ENCODE data around the gene KHDC3L.
"Not testable (repeated sequence)": the region's sequence is repeated elsewhere in the genome, so short reads cannot be mapped to it uniquely, and the experiment has no call there.

Gene KHDC3L

GRCh38 chr6:73371984-73372383, 9.5 kb downstream of the KHDC3L start:
- no peak for DNase-seq

- no peak for DNase-seq
Observed at GRCh38 chr6:73372516-73372915, 10.1 kb downstream of the KHDC3L start.

DNA sequence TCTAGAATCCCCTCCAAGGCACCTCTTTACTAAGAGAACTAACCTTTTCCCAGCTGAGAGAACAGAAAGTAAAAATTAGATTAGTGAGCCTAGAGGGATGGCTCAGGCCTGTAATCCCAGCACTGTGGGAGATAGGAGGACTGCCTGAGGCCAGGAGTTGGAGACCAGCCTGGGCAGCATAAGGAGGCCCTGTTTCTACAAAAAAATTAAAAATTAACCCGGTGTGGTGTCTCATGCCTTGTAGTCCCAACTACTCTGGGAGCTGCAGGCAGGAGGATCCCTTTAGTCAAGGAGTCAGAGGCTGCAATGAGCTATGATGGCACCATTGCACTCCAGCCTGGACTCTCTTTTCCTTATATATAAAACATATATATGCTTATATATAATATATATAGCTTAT, 12.8 kb downstream of the KHDC3L start:
- no peak for DNase-seq

- DNase-seq: no peak
Observed at GRCh38 chr6:73377225-73377624, 14.8 kb downstream of the KHDC3L start.

DNA sequence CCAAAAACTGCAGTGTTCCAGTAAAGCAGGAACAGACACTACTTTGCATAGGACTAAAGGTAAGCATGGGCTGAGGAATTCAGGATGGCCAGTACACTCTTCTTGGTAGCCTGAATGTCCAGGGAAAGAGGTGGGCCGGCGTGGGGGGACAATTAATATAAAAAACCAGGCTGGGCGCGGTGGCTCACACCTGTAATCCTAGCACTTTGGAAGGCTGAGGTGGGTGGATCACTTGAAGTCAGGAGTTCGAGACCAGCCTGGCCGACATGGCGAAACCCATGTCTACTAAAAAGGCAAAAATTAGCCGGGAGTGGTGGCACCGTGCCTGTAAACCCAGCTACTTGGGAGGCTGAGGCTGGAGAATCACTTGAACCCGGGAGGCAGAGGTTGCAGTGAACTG, 19.1 kb downstream of the KHDC3L start:
- DNase-seq: not testable (repeated sequence)

- no peak for DNase-seq
Observed at GRCh38 chr6:73382462-73383113, 20.1 kb downstream of the KHDC3L start.

GRCh38 chr6:73388433-73388799, 26.0 kb downstream of the KHDC3L start:
- DNase-seq: no peak

DNA sequence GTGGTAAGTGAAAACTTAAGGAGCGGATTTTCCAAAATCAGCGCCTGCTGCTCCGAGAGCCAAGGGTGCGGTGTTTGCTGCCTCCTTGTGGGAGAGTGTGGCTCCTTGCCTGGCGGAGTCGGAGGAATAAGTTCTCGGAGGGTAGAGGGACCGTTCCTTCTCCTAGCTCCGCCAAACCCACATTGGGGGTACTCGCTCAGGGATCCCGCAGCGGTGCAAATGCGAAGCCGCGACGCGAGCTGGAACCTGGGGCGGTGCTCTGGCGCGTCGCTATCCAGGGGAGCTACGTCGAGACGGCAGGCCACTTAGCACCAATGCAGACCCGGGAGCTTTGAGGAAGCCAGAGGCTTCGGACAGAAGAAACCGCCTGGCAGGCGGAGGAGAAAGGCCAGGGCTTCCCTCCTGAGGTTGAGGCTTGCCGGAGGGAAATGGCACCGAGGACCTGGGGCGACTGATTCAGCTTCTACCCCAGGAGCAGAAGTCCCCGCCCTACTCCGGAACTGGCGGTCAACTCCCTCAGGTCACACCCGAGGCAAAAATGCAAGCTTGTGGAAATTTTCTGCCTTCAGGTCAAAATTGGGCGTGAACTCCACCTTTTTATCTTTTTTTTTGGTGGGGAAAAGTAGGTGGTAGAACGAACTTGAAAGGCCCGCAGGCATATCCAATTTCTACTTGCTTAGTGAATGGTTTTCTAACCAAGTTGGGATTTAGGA, 26.5 kb downstream of the KHDC3L start:
- peak; percentile 38 for DNase-seq

- DNase-seq: no peak
Observed at GRCh38 chr6:73389854-73390253, 27.4 kb downstream of the KHDC3L start.

GRCh38 chr6:73391675-73392074, 29.2 kb downstream of the KHDC3L start:
- DNase-seq: no peak

DNA sequence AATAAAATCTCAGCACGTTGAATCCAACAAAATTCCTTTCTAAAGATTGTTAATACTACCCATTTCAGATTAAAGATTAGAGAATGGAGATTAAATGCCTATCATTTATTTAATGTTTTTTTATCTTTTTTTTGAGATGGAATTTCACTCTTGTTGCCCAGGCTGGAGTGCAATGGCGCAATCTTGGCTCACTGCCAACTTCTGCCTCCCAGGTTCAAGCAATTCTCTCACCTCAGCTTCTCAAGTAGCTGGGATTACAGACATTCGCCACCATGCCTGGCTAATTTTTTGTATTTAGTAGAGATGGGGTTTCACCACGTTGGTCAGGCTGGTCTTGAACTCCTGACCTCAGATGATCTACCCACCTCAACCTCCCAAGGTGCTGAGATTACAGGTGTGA, 29.7 kb downstream of the KHDC3L start:
- DNase-seq: not testable (repeated sequence)

- DNase-seq: no peak
Observed at GRCh38 chr6:73393278-73393677, 30.8 kb downstream of the KHDC3L start.

DNA sequence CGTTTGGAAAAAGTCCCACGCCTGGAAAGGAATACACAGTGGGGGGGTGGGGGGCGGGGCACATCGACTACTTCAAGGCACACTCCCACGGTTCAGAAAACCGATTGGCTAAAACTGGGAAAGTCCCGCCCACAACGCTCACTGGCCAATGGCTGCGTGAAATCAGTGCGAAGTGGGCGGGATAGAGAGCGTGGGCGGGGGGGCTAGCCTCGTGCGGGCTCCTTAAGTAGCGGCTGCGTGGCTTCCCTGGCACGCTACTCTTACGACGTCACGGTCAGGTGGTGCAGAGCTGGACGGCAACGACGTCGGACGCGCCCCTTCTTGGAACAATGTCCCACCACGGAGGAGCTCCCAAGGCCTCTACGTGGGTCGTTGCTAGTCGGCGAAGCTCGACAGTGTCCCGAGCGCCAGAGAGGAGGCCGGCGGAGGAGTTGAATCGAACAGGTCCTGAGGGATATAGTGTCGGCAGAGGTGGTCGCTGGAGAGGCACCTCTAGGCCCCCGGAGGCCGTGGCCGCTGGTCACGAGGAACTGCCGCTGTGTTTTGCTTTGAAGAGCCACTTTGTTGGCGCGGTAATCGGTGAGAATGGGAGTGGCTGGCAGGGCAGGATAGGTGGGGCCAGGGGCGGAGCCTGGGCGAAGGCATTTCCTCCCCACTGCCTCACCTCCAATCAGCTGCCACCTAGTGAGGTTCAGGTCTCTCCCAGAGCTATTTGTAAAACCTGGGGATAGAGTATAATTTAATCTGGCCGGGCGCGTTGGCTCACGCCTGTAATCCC, 32.3 kb downstream of the KHDC3L start, which contains the start of gene DDX43:
Gene DDX43, plus strand, starts transcription at position 252 of the 778 bp plus-strand sequence. Its CDS starts 78 bp downstream, at position 330.
- no peak for DNase-seq

- DNase-seq: no peak
Observed at GRCh38 chr6:73395875-73396274, 33.4 kb downstream of the KHDC3L start.

- DNase-seq: no peak
Observed at GRCh38 chr6:73400656-73401055, 38.2 kb downstream of the KHDC3L start.

GRCh38 chr6:73409395-73409794, 46.9 kb downstream of the KHDC3L start:
- DNase-seq: no peak

- DNase-seq: no peak
Observed at GRCh38 chr6:73413102-73413501, 50.6 kb downstream of the KHDC3L start.

All from T-helper 9 cell (primary cell).